Measurements from ENCODE around the gene GOLGA6L2.

DNA sequence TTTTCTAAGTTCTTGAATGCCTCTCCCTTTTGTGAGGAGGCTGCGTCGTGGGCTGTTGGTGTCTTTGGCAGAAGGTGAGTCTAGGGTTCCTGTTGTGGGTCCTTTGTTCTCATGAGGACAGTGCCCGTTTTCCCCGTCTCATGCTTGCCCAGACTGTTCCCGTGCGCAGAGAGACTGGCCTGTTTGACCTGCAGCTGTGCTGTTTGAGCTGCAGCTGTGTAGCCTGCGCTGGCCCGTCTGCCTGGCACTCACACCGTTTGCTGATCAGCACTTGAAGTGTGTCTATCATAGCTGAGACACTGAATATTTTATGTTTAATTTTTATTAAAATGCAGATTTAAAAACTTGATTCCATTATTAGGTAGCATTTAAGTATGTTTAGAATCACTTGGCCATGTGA is 9.9 kb downstream of the GOLGA6L2 start:
- TF ChIP-seq, protein P1, sequence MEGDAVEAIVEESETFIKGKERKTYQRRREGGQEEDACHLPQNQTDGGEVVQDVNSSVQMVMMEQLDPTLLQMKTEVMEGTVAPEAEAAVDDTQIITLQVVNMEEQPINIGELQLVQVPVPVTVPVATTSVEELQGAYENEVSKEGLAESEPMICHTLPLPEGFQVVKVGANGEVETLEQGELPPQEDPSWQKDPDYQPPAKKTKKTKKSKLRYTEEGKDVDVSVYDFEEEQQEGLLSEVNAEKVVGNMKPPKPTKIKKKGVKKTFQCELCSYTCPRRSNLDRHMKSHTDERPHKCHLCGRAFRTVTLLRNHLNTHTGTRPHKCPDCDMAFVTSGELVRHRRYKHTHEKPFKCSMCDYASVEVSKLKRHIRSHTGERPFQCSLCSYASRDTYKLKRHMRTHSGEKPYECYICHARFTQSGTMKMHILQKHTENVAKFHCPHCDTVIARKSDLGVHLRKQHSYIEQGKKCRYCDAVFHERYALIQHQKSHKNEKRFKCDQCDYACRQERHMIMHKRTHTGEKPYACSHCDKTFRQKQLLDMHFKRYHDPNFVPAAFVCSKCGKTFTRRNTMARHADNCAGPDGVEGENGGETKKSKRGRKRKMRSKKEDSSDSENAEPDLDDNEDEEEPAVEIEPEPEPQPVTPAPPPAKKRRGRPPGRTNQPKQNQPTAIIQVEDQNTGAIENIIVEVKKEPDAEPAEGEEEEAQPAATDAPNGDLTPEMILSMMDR (IDR thresholded peaks at IDR 0.05): no peak
- no peak for TF ChIP-seq POLR2A (IDR thresholded peaks at IDR 0.05)
